ENCODE measurements around the gene SH3BP2. TPM values are rescaled to one million over a fixed set of nuclear protein-coding genes. Genes with fewer than 3 reads are reported as not detected.

Gene SH3BP2
- total RNA-seq, 1 experiment from 2014 or later, result 52.8 TPM

DNA sequence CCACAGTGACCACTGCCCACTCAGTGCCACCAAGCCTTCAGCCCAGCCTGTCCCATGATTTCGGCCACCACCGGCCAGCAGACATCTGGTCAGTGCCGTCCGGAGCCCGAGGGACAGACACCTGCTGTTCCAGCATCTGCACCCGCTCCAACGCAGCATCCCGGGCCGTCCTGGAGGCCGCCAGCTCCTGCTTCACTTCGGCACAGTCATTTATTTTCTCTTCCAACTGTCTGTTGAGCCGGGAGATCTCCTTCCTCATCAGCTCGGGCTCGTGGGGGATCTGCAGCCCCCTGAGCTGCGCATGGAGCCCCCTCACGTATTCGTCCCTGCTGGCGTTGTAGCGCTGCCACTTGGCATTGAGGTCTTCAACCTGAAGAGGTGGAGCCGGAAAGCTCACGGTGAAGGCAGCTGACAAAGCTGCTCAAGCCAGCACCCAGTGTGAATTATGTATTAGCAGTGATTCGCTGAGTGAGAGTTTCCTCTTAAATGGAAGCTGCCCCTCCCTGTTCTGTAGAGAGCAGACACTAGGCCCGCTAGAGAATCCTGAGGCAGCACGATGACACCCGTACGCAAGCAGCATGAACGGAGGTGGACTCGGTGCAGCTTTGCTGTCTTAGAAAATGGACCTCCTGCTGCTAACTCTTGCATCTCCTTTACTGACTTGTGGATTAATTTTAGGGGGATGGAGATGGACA is 48.2 kb upstream of the SH3BP2 start:
- intact Hi-C loops (cut with micrococcal nuclease), result no loop called here
- no peaks in the 10 kb centered on the region for H3K9me3 ChIP-seq (ENCODE audit: control insufficient read depth in 1 of 2, insufficient read depth in 1 of 2, low read depth in 1 of 2, low read length in 2 of 2)
- no peaks in the 10 kb centered on the region for H4K20me1 ChIP-seq (ENCODE audit: insufficient read depth)
- no peak overlapping the region for H2AFZ ChIP-seq (ENCODE audit: low read depth, low read length, poor library complexity, severe bottlenecking)
- ChIA-PET POLR2A (no interaction called here), CTCF (no interaction called here), RAD21 (ENCODE audit: low non-redundant PET in 1 of 2, low total read pairs in 2 of 2, uncharacterized antibody in 2 of 2, unreplicated experiment in 2 of 2) (no interaction called here)
- no peak for TF ChIP-seq RAD21 (IDR thresholded peaks at IDR 0.05; ENCODE audit: low read depth)
- no peak for TF ChIP-seq SRF (IDR thresholded peaks at IDR 0.05; ENCODE audit: low read depth)
- TF ChIP-seq, protein P1, sequence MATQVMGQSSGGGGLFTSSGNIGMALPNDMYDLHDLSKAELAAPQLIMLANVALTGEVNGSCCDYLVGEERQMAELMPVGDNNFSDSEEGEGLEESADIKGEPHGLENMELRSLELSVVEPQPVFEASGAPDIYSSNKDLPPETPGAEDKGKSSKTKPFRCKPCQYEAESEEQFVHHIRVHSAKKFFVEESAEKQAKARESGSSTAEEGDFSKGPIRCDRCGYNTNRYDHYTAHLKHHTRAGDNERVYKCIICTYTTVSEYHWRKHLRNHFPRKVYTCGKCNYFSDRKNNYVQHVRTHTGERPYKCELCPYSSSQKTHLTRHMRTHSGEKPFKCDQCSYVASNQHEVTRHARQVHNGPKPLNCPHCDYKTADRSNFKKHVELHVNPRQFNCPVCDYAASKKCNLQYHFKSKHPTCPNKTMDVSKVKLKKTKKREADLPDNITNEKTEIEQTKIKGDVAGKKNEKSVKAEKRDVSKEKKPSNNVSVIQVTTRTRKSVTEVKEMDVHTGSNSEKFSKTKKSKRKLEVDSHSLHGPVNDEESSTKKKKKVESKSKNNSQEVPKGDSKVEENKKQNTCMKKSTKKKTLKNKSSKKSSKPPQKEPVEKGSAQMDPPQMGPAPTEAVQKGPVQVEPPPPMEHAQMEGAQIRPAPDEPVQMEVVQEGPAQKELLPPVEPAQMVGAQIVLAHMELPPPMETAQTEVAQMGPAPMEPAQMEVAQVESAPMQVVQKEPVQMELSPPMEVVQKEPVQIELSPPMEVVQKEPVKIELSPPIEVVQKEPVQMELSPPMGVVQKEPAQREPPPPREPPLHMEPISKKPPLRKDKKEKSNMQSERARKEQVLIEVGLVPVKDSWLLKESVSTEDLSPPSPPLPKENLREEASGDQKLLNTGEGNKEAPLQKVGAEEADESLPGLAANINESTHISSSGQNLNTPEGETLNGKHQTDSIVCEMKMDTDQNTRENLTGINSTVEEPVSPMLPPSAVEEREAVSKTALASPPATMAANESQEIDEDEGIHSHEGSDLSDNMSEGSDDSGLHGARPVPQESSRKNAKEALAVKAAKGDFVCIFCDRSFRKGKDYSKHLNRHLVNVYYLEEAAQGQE (IDR thresholded peaks at IDR 0.05; ENCODE audit: low read depth), result no peak
- H3K79me2 ChIP-seq (ENCODE audit: insufficient read depth, low read length), result peaks cover 11% of the 10 kb centered on the region; the same call in 1 of the 2 replicates
- H3K27ac ChIP-seq (ENCODE audit: low read depth, low read length), result no peak overlapping the region
- no TSS peak for BruUV-seq (replicated peaks)
- H3K4me2 ChIP-seq (ENCODE audit: low read length), result no peak overlapping the region
- H3K9ac ChIP-seq (ENCODE audit: low read length), result no peak overlapping the region
- DNase-seq (ENCODE audit: low read depth, low spot score) (no peak), ATAC-seq (no peak)
- H3K27me3 ChIP-seq (ENCODE audit: insufficient read depth, low read length), result no peaks in the 10 kb centered on the region
- H3K4me1 ChIP-seq (ENCODE audit: control insufficient read depth in 1 of 2, insufficient read depth in 2 of 2, low read length in 2 of 2), result no peaks in the 10 kb centered on the region
- no peaks in the 10 kb centered on the region for H3K9me2 ChIP-seq (ENCODE audit: insufficient read depth)
- no peak overlapping the region for H3K4me3 ChIP-seq (replicated peaks in 1 of 2; ENCODE audit: low read depth in 1 of 2, low read length in 2 of 2)
- H3K36me3 ChIP-seq (ENCODE audit: control insufficient read depth in 1 of 2, insufficient read depth in 2 of 2, low read length in 2 of 2), result peaks cover 26 to 35% of the 10 kb centered on the region in 2 experiments

GRCh38 chr4:2745516-2745915 is 47.4 kb upstream of the SH3BP2 start:
- no TSS peak for BruUV-seq (replicated peaks)
- Histone ChIP-seq H3K9me3 (ENCODE audit: control insufficient read depth in 1 of 2, insufficient read depth in 1 of 2, low read depth in 1 of 2, low read length in 2 of 2) (no peaks in the 10 kb centered on the region), H3K36me3 (ENCODE audit: control insufficient read depth in 1 of 2, insufficient read depth in 2 of 2, low read length in 2 of 2) (peaks cover 26 to 35% of the 10 kb centered on the region in 2 experiments), H3K4me1 (ENCODE audit: control insufficient read depth in 1 of 2, insufficient read depth in 2 of 2, low read length in 2 of 2) (no peaks in the 10 kb centered on the region), H3K79me2 (ENCODE audit: insufficient read depth, low read length) (peaks cover 17% of the 10 kb centered on the region; the same call in 1 of the 2 replicates), H4K20me1 (ENCODE audit: insufficient read depth) (no peaks in the 10 kb centered on the region), H3K27me3 (ENCODE audit: insufficient read depth, low read length) (no peaks in the 10 kb centered on the region), H3K9ac (ENCODE audit: low read length) (no peak overlapping the region), H3K9me2 (ENCODE audit: insufficient read depth) (no peaks in the 10 kb centered on the region), H3K27ac (ENCODE audit: low read depth, low read length) (no peak overlapping the region), H2AFZ (ENCODE audit: low read depth, low read length, poor library complexity, severe bottlenecking) (no peak overlapping the region), H3K4me2 (ENCODE audit: low read length) (no peak overlapping the region), H3K4me3 (replicated peaks in 1 of 2; ENCODE audit: low read depth in 1 of 2, low read length in 2 of 2) (no peak overlapping the region)
- RAD21 ChIA-PET (ENCODE audit: low non-redundant PET in 1 of 2, low total read pairs in 2 of 2, uncharacterized antibody in 2 of 2, unreplicated experiment in 2 of 2), result no interaction called here
- TF ChIP-seq, protein P1 (IDR thresholded peaks at IDR 0.05; ENCODE audit: low read depth), result no peak
- TF ChIP-seq SIN3A (IDR thresholded peaks at IDR 0.05; ENCODE audit: low read depth) (no peak), FOSL1 (IDR thresholded peaks at IDR 0.05; ENCODE audit: low read depth) (no peak), TCF7L2 (IDR thresholded peaks at IDR 0.05; ENCODE audit: borderline replicate concordance, extremely low read depth, insufficient read depth, insufficient read length) (no peak), EGR1 (IDR thresholded peaks at IDR 0.05; ENCODE audit: low read depth) (no peak)
- ATAC-seq, result no peak
- CTCF ChIA-PET, result no interaction called here
- POLR2A ChIA-PET, result no interaction called here
- intact Hi-C loops (cut with micrococcal nuclease), result no loop called here
- no peak for DNase-seq (ENCODE audit: low read depth, low spot score)
